Amygdala (tissue), 56 donors: Measurements from ENCODE around the gene FGF18.
"Not testable (repeated sequence)": the region's sequence is repeated elsewhere in the genome, so short reads cannot be mapped to it uniquely, and the experiment has no call there.

ENCODE experiments used
- DNase-seq, 56 donors: peaks; one replicate each; lab custom pipeline; 2025; lab: John Stamatoyannopoulos, UW

Gene FGF18

GRCh38 chr5:171488876-171489275 lies 69.4 kb downstream of the FGF18 start:
- no peak for DNase-seq

GRCh38 chr5:171492781-171493180 lies 73.3 kb downstream of the FGF18 start:
- DNase-seq = peak in 1 of 56 donors; percentile 9

GRCh38 chr5:171493646-171494393 lies 74.4 kb downstream of the FGF18 start:
- DNase-seq = no peak

GRCh38 chr5:171494452-171495121 lies 75.1 kb downstream of the FGF18 start:
- peak in 1 of 56 donors; percentile 16 for DNase-seq

GRCh38 chr5:171495122-171495700 lies 75.8 kb downstream of the FGF18 start:
- no peak for DNase-seq

- DNase-seq = no peak
Observed at GRCh38 chr5:171496456-171496855, 77.0 kb downstream of the FGF18 start.

- DNase-seq = not testable (repeated sequence)
Observed at GRCh38 chr5:171497494-171497893, 78.0 kb downstream of the FGF18 start.

- no peak for DNase-seq
Observed at GRCh38 chr5:171498166-171498565, 78.7 kb downstream of the FGF18 start.

GRCh38 chr5:171499611-171500010 lies 80.2 kb downstream of the FGF18 start:
- DNase-seq = no peak

- no peak for DNase-seq
Observed at GRCh38 chr5:171505473-171506043, 86.1 kb downstream of the FGF18 start.

- no peak for DNase-seq
Observed at GRCh38 chr5:171506951-171507350, 87.5 kb downstream of the FGF18 start.
